GM19467 (cell line): ENCODE data around the gene ZBTB44.
A peak's percentile ranks its signal among the peaks of the same experiment; 100 is the strongest.
"Not testable (repeated sequence)": the region's sequence is repeated elsewhere in the genome, so short reads cannot be mapped to it uniquely, and the experiment has no call there.

ENCODE experiments used
- ATAC-seq: cut with Tn5 transposase; IDR thresholded peaks from one replicate; pipeline ENCODE4 v1.9.1; 2021; ENCODE audit warnings: mild to moderate bottlenecking, moderate library complexity; ENCODE audit not compliant: unreplicated experiment

ZBTB44 gene

GRCh38 chr11:130314750-130315285 is at the start of gene ZBTB44:
ZBTB44 (minus strand) TSS chr11:130314917; CDS start chr11:130261873, 53,044 bp downstream.
- ATAC-seq, result peak; percentile 49

GRCh38 chr11:130359419-130359818 is 44.7 kb upstream of the ZBTB44 start:
- ATAC-seq, result no peak

- ATAC-seq, result no peak
These were observed 43.7 kb upstream of the ZBTB44 start for GRCh38 chr11:130358398-130358797.

- ATAC-seq, result no peak
These were observed 32.5 kb upstream of the ZBTB44 start for GRCh38 chr11:130347261-130347660.

GRCh38 chr11:130344841-130345240 is 30.1 kb upstream of the ZBTB44 start:
- ATAC-seq, result no peak

GRCh38 chr11:130340671-130341319 is 26.1 kb upstream of the ZBTB44 start:
- ATAC-seq, result no peak

GRCh38 chr11:130338667-130339066 is 23.9 kb upstream of the ZBTB44 start:
- no peak for ATAC-seq

- ATAC-seq, result no peak
These were observed 22.8 kb upstream of the ZBTB44 start for GRCh38 chr11:130337281-130338089.

- ATAC-seq, result not testable (repeated sequence)
These were observed 16.7 kb upstream of the ZBTB44 start for GRCh38 chr11:130331397-130331796.

- no peak for ATAC-seq
These were observed 15.5 kb upstream of the ZBTB44 start for GRCh38 chr11:130330101-130330684.

GRCh38 chr11:130328420-130328819 is 13.7 kb upstream of the ZBTB44 start:
- ATAC-seq, result no peak

- ATAC-seq, result no peak
These were observed 13.0 kb upstream of the ZBTB44 start for GRCh38 chr11:130327716-130328115.

- ATAC-seq, result no peak
These were observed 11.0 kb upstream of the ZBTB44 start for GRCh38 chr11:130325691-130326090.

- ATAC-seq, result no peak
These were observed 9.0 kb upstream of the ZBTB44 start for GRCh38 chr11:130323452-130324450.

GRCh38 chr11:130322126-130322525 is 7.4 kb upstream of the ZBTB44 start:
- ATAC-seq, result no peak

GRCh38 chr11:130318031-130318673 is 3.4 kb upstream of the ZBTB44 start:
- no peak for ATAC-seq

- ATAC-seq, result no peak
These were observed 745 bp upstream of the ZBTB44 start for GRCh38 chr11:130315354-130315970.

GRCh38 chr11:130314184-130314749 is 450 bp downstream of the ZBTB44 start:
- ATAC-seq, result peak; percentile 47
